PFSK-1 (cell line): Measurements from ENCODE around the gene SLC26A8.

Source experiments
- FOXP2 ChIP-seq: optimal IDR thresholded peaks from 2 replicates; pipeline ENCODE3; 2011; ENCODE audit warnings: borderline replicate concordance, control low read depth, inconsistent platforms; ENCODE audit not compliant: insufficient read depth; ENCODE audit errors: extremely low read length, extremely low read depth
- POLR2AphosphoS5 ChIP-seq: IDR thresholded peaks from 2 replicates; pipeline ENCODE4 v1.6.1; 2012; ENCODE audit warnings: low read depth, mild to moderate bottlenecking, control low read depth, low read length, moderate library complexity
- REST ChIP-seq, 2 experiments: IDR thresholded peaks; 2 replicates each; pipeline versions ENCODE4 v1.6.1 to v1.8.0; 2011 to 2012; ENCODE audit warnings: low read depth in 2 of 2, low read length in 2 of 2, control low read depth in 1 of 2, inconsistent platforms in 1 of 2, mild to moderate bottlenecking in 1 of 2, moderate library complexity in 1 of 2; ENCODE audit not compliant: insufficient read depth in 1 of 2
- SIN3A ChIP-seq: IDR thresholded peaks from 2 replicates; pipeline ENCODE4 v1.6.1; 2012; ENCODE audit warnings: mild to moderate bottlenecking, low read length, moderate library complexity, borderline replicate concordance; ENCODE audit not compliant: insufficient read depth
- TAF1 ChIP-seq: IDR thresholded peaks from 2 replicates; pipeline ENCODE4 v1.6.1; 2012; ENCODE audit warnings: low read length, control low read depth, borderline replicate concordance; ENCODE audit not compliant: insufficient read depth

The SLC26A8 gene

GRCh38 chr6:36071281-36071680 is 46.8 kb upstream of the SLC26A8 start:
- TF ChIP-seq SIN3A = no peak
- no peak for TF ChIP-seq FOXP2
- no peak for TF ChIP-seq TAF1
- no peak for TF ChIP-seq REST (IDR thresholded peaks at IDR 0.05; ENCODE audit: insufficient read depth in 1 of 2, low read depth in 2 of 2, low read length in 2 of 2)
- no peak for TF ChIP-seq POLR2AphosphoS5

GRCh38 chr6:36070252-36070651 is 45.8 kb upstream of the SLC26A8 start:
- TF ChIP-seq POLR2AphosphoS5 (no peak), FOXP2 (no peak), TAF1 (no peak), REST (IDR thresholded peaks at IDR 0.05; ENCODE audit: insufficient read depth in 1 of 2, low read depth in 2 of 2, low read length in 2 of 2) (no peak), SIN3A (no peak)

GRCh38 chr6:36069573-36069972 is 45.1 kb upstream of the SLC26A8 start:
- TF ChIP-seq SIN3A (no peak), TAF1 (no peak), POLR2AphosphoS5 (no peak), FOXP2 (no peak), REST (IDR thresholded peaks at IDR 0.05; ENCODE audit: insufficient read depth in 1 of 2, low read depth in 2 of 2, low read length in 2 of 2) (no peak)

GRCh38 chr6:36068586-36068985 is 44.1 kb upstream of the SLC26A8 start:
- TF ChIP-seq SIN3A (no peak), REST (IDR thresholded peaks at IDR 0.05; ENCODE audit: insufficient read depth in 1 of 2, low read depth in 2 of 2, low read length in 2 of 2) (no peak)

GRCh38 chr6:36068012-36068392 is 43.6 kb upstream of the SLC26A8 start:
- TF ChIP-seq POLR2AphosphoS5 (no peak), SIN3A (no peak), TAF1 (no peak), FOXP2 (no peak), REST (IDR thresholded peaks at IDR 0.05; ENCODE audit: insufficient read depth in 1 of 2, low read depth in 2 of 2, low read length in 2 of 2) (no peak)
